ACC112 (cell line): Measurements from ENCODE around the gene NUP205.

Experiments
- H2AFZ ChIP-seq: fragments of 200-600 bp; sonication (generic); one replicate; pipeline ENCODE4 v1.6.0; 2017; ENCODE audit warnings: antibody characterized with exemption, low read length; ENCODE audit not compliant: unreplicated experiment
- H3K27ac ChIP-seq: fragments of 200-600 bp; sonication (generic); 2 replicates; pipeline ENCODE4 v1.5.1; 2014; ENCODE audit warnings: low read depth, mild to moderate bottlenecking, antibody characterized with exemption, low read length, moderate library complexity
- H3K27me3 ChIP-seq: fragments of 200-600 bp; sonication (generic); 2 replicates; pipeline ENCODE4 v1.6.1; 2014; ENCODE audit warnings: mild to moderate bottlenecking, antibody characterized with exemption, low read length, moderate library complexity, mixed read lengths; ENCODE audit not compliant: insufficient read depth
- H3K36me3 ChIP-seq: fragments of 200-600 bp; sonication (generic); 2 replicates; pipeline ENCODE4 v1.6.1; 2016; ENCODE audit warnings: mild to moderate bottlenecking, antibody characterized with exemption, low read length, moderate library complexity, mixed read lengths; ENCODE audit not compliant: insufficient read depth
- H3K4me1 ChIP-seq: fragments of 200-600 bp; sonication (generic); one replicate; pipeline ENCODE4 v1.6.1; 2016; ENCODE audit warnings: low read length, mixed read lengths; ENCODE audit not compliant: insufficient read depth, unreplicated experiment, control insufficient read depth
- H3K4me3 ChIP-seq: fragments of 200-600 bp; sonication (generic); 2 replicates; pipeline ENCODE4 v1.5.1; 2014; ENCODE audit warnings: mild to moderate bottlenecking, low read depth, low read length
- H3K79me2 ChIP-seq: fragments of 200-600 bp; sonication (generic); one replicate; pipeline ENCODE4 v1.6.0; 2016; ENCODE audit warnings: low read length; ENCODE audit not compliant: control insufficient read depth, unreplicated experiment, insufficient read depth

The NUP205 gene

DNA sequence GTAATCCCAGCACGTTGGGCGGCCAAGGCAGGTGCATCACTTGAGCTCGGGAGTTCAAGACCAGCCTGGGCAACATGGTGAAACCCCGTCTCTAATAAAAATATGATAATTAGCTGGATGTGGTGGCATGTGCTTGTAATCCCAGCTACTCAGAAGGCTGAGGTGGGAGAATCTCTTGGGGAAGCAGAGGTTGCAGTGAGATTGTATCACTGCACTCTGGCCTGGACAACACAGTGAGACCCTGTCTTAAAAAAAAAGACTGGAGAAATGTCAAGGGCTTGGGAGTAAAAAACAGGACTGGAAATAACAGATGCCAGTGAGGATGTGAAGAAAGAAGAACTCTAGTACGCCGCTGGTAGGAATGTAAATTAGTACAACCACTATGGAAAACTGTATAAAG is 16.7 kb upstream of the NUP205 start:
- Histone ChIP-seq H3K4me3 (no peak overlapping the region), H3K79me2 (no peaks in the 10 kb centered on the region), H2AFZ (no peak overlapping the region)

DNA sequence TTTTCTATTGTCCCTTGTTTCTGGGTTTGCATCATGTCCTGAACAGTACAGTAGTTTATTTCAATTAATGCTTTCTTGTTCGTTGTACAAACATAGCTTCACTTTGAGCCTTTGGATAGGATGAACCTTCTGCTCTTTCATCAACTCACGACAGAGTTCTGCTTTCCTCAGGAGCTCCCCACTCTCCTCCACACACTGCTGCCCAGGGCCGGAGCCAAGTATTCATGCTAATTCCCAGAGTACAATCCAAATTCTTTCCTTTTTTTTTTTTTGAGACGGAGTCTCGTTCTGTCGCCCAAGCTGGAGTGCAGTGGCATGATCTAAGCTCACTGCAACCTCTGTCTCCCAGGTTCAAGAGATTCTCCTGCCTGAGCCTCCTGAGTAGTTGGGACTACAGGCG is 7.5 kb upstream of the NUP205 start:
- Histone ChIP-seq H2AFZ (no peak overlapping the region), H3K4me1 (no peaks in the 10 kb centered on the region), H3K4me3 (no peak overlapping the region), H3K27ac (no peak overlapping the region), H3K36me3 (no peaks in the 10 kb centered on the region), H3K79me2 (no peaks in the 10 kb centered on the region), H3K27me3 (no peaks in the 10 kb centered on the region)

More for the DNA sequence above, 16.7 kb upstream of the NUP205 start:
- Histone ChIP-seq H3K27ac (no peak overlapping the region), H3K27me3 (no peaks in the 10 kb centered on the region), H3K4me1 (no peaks in the 10 kb centered on the region), H3K36me3 (no peaks in the 10 kb centered on the region)

DNA sequence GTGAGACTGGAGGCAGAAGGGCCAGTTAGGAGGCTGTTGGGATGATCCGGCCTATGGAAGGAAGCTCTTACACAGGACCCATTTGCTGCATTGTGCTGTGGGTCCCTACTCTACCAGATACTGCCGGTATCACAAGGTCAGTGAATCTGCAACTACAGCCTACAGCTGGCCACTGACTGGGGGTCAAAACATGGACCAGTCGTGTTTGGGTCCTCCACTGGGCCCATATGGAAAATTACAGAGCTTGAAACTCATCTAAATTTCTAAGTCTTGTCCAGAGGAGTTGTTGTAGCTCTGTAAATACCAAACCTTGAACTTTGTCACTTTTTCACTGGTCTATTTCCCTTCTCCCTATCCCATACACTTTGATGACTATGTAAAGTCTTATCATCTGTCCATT is 5.6 kb upstream of the NUP205 start:
- Histone ChIP-seq H3K79me2 (no peaks in the 10 kb centered on the region), H3K27ac (no peak overlapping the region), H3K4me3 (no peak overlapping the region), H3K36me3 (no peaks in the 10 kb centered on the region), H2AFZ (no peak overlapping the region), H3K4me1 (no peaks in the 10 kb centered on the region), H3K27me3 (no peaks in the 10 kb centered on the region)

DNA sequence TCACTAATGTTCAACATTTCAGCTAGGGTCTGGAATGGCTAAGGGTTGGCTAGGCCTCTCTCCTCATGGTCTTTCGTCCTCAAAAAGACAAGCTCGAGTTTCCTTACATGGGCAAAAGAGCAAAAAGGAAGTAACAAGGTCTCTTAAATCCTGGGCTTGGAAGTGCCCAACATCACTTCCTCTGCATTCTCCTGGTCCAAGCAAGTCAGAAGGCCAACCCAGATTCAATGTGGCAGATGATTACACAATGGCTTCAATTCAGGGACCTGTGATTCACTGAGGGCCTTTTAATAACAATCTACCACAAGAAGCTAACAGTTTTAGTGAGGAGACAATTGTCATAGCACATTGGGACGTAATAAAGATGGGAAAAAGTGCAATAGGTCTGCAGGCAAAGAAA is 4.4 kb upstream of the NUP205 start:
- no peak overlapping the region for H3K27ac ChIP-seq
- no peak overlapping the region for H3K4me3 ChIP-seq
- no peaks in the 10 kb centered on the region for H3K27me3 ChIP-seq
- H3K4me1 ChIP-seq: no peaks in the 10 kb centered on the region
- peaks cover 6% of the 10 kb centered on the region for H3K79me2 ChIP-seq
- no peak overlapping the region for H2AFZ ChIP-seq
- H3K36me3 ChIP-seq: no peaks in the 10 kb centered on the region

DNA sequence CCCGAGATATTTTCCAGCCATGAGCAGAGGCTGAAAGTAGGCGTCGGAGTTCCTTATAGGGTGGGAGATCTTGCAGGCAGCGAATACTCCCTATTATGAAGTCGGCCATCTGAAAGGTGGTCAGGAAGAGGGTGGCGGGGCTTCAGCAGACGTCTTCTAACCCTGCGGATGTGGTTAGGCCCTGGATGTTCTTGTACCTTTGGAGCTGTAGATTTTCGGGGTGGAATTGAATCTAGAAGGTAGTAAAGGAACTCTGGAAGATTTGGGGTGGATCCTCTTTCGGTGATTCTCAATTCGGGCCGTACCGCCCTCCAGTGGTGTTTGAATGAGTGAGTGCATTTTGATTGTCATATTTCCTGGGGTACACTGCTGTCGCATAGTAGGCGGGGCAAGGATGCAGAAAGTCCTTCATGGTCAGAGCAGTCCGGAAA is 635 bp downstream of the NUP205 start:
- H3K27me3 ChIP-seq: no peaks in the 10 kb centered on the region
- H3K79me2 ChIP-seq: peaks cover 53% of the 10 kb centered on the region
- peak overlapping the region; percentile 84 for H3K27ac ChIP-seq
- peaks cover 5% of the 10 kb centered on the region; the same call in 1 of the 2 replicates for H3K36me3 ChIP-seq
- peak overlapping the region; percentile 99 for H3K4me3 ChIP-seq
- peaks cover 6% of the 10 kb centered on the region for H3K4me1 ChIP-seq
- H2AFZ ChIP-seq: peak overlapping the region; percentile 98

DNA sequence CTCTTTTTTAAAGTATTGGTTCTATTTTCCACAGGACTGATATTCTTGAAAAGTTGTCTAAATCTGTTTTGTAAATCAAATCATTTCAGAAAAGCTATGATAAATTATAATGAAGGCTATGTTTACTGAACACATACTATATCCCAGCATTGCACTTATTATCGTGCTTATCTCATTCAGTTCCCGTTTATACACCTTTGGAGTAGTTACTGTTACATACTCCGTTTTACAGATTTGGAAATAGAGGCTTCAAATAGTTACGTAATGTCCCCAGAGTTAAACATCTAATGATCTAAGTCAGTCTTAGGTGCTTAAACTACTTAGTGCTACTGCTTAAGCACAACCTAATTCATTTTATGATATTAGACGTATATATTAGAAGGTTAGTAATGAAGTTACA is 1.2 kb downstream of the NUP205 start:
- peaks cover 58% of the 10 kb centered on the region for H3K79me2 ChIP-seq
- H3K4me3 ChIP-seq: peak overlapping the region; percentile 99
- H2AFZ ChIP-seq: peak overlapping the region; percentile 13
- H3K27ac ChIP-seq: peak overlapping the region; percentile 84
- H3K36me3 ChIP-seq: peaks cover 5% of the 10 kb centered on the region; the same call in 1 of the 2 replicates
- peaks cover 6% of the 10 kb centered on the region for H3K4me1 ChIP-seq
- no peaks in the 10 kb centered on the region for H3K27me3 ChIP-seq

DNA sequence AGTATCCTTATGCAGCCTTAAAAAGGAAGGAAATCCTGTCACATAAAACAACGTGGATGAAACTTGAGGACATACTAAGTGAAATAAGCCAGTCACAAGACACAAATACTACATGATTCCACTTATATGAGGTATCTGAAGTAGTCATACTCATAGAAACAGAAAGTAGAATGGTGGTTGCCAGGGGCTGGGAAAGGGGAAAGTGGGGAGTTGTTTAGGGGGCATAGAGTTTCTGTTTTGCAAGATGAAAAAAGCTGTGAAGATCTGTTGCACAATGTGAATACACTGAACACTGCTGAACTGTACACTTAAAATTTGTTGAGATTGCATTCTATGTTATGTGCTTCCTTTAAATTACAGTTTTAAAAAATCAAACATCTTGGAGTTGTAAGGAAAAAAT is 2.9 kb downstream of the NUP205 start:
- H3K4me3 ChIP-seq: no peak overlapping the region

DNA sequence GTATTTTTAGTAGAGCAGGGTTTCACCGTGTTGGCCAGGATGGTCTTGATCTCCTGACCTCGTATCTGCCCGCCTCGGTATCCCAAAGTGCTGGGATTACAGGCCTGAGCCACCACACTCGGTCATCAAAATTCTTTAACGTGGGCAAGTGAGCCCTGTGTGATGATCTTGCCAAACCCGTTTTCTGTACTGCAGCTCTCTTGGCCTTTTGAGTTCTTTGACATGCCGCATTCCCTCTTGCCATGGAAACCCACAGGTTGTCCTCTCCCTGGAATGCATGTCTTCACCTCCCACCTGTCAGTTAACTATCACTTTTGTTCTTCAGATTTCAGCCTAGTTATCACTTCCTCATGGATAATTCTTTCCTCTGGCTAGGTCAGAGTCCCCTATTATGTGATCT is 5.0 kb downstream of the NUP205 start:
- H3K36me3 ChIP-seq: peaks cover 5% of the 10 kb centered on the region; the same call in 1 of the 2 replicates

More for the DNA sequence above, 2.9 kb downstream of the NUP205 start:
- peaks cover 5% of the 10 kb centered on the region; the same call in 1 of the 2 replicates for H3K36me3 ChIP-seq
- H3K27ac ChIP-seq: no peak overlapping the region
- H3K27me3 ChIP-seq: no peaks in the 10 kb centered on the region
- H3K4me1 ChIP-seq: peaks cover 6% of the 10 kb centered on the region
- no peak overlapping the region for H2AFZ ChIP-seq
- peaks cover 74% of the 10 kb centered on the region for H3K79me2 ChIP-seq

DNA sequence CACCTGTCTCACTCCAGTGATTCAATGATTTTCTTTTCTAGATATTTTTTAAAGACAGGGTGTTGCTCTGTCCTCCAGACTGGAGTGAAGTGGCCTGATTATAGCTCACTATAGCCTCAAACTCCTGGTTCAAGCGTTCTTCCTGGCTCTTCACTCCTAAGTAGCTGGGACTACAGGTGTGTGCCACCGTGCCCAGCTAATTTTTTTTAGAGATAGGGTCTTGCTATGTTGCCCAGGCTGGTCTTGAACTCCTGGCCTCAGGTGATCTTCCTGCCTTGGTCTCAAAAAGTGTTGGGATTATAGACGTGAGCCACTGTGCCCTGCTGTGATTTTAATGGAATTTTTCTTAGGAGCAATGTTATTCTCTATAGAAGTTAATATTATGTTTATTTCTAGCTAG is 14.1 kb downstream of the NUP205 start:
- no peak overlapping the region for H2AFZ ChIP-seq
- H3K36me3 ChIP-seq: peaks cover 27% of the 10 kb centered on the region
- peaks cover 36% of the 10 kb centered on the region for H3K79me2 ChIP-seq
- H3K27me3 ChIP-seq: no peaks in the 10 kb centered on the region
- H3K27ac ChIP-seq: no peak overlapping the region
- H3K4me3 ChIP-seq: no peak overlapping the region
- H3K4me1 ChIP-seq: no peaks in the 10 kb centered on the region

More for the DNA sequence above, 5.0 kb downstream of the NUP205 start:
- Histone ChIP-seq H3K4me3 (no peak overlapping the region), H2AFZ (no peak overlapping the region), H3K4me1 (peaks cover 6% of the 10 kb centered on the region), H3K79me2 (peaks cover 94% of the 10 kb centered on the region), H3K27ac (no peak overlapping the region), H3K27me3 (no peaks in the 10 kb centered on the region)

DNA sequence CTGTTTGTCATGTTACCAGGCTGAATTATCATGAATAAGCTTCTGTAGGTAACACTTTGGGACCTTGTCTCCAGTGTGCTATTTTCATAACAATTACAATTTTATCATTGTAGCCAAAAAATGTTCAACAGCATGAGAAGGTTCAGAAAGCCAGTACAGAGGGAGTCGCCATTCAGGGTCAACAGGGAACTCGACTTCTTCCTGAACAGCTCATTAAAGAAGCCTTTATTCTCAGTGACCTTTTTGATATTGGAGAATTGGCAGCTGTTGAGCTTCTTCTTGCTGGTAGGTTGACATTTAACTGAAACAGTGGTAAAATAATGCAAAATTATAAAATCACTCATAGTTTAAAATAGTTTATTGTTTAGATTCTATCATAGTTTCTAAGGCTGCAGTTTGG is 15.8 kb downstream of the NUP205 start:
- H3K79me2 ChIP-seq: peaks cover 21% of the 10 kb centered on the region
- no peaks in the 10 kb centered on the region for H3K4me1 ChIP-seq
- no peaks in the 10 kb centered on the region for H3K27me3 ChIP-seq
- H3K27ac ChIP-seq: no peak overlapping the region
- no peak overlapping the region for H3K4me3 ChIP-seq
- H2AFZ ChIP-seq: no peak overlapping the region
- H3K36me3 ChIP-seq: peaks cover 43% of the 10 kb centered on the region

DNA sequence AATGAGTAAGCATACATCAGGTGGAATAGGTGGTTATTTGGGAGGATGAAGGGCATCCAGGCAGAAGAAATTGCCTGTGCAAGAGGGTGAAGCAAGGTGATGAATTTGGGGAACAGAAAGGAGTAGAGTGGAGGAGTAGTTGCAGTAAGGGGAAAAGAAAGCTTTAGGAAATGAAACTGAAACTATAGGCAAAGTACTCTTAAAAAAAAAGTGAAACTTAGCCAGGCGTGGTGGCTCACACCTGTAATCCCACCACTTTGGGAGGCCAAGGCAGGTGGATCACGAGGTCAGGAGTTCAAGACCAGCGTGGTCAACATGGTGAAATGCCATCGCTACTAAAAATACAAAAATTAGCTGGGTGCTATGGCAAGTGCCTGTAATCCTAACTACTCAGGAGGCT is 17.6 kb downstream of the NUP205 start:
- H3K4me3 ChIP-seq: peak overlapping the region; percentile 2; the same call in 1 of the 2 replicates
- H3K27ac ChIP-seq: peak overlapping the region; percentile 9
- H3K79me2 ChIP-seq: peaks cover 9% of the 10 kb centered on the region
- peaks cover 52% of the 10 kb centered on the region for H3K36me3 ChIP-seq
- no peaks in the 10 kb centered on the region for H3K27me3 ChIP-seq
- H2AFZ ChIP-seq: no peak overlapping the region
- no peaks in the 10 kb centered on the region for H3K4me1 ChIP-seq
